Ishikawa (cell line): ENCODE results near the gene OOSP1.

ENCODE experiments used
- CREB1 ChIP-seq: IDR thresholded peaks from 2 replicates; pipeline ENCODE4 v1.6.1; 2012; ENCODE audit warnings: low read depth
- EP300 ChIP-seq: IDR thresholded peaks from 2 replicates; pipeline ENCODE4 v1.6.1; 2012; ENCODE audit warnings: borderline replicate concordance
- FOXM1 ChIP-seq: IDR thresholded peaks from 2 replicates; pipeline ENCODE4 v1.6.1; 2012; ENCODE audit warnings: low read depth, borderline replicate concordance
- RAD21 ChIP-seq: IDR thresholded peaks from 2 replicates; pipeline ENCODE4 v1.6.1; 2012; ENCODE audit warnings: low read depth
- TEAD4 ChIP-seq: IDR thresholded peaks from 2 replicates; pipeline ENCODE4 v1.6.1; 2012
- YY1 ChIP-seq: IDR thresholded peaks from 2 replicates; pipeline ENCODE4 v1.6.1; 2012; ENCODE audit warnings: low read depth
- TF ChIP-seq, protein P1 (sequence below): IDR thresholded peaks from 2 replicates; pipeline ENCODE4 v1.6.1; 2012

DNA sequence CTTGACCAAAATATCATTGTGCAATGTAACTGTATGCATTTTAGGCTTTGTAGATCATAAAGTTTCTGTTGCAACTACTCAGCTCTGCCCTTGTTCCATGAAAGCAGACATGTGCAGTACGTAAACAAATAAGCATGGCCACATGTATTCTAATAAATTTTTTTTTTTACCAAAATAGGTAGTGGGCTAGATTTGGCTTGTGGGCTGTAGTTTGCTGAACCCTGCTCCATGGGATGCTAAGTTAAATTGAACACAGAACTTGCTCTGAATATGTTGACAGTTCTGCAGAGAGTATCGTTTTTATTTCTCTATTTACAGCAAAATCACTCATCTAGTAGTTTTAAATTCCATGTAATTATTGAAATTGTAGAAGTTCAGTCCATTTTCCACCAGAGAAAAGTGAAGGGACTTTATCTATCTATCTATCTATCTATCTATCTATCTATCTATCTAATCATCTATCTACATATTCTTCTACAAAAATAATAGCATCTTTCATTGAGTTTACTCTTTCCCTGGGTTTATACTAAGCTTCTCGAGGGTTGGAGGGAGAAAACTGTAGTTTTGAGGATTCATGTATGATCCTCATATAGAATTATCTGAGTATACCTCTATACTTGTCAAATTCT lies 16.1 kb downstream of the OOSP1 start:
- TF ChIP-seq TEAD4, result no peak
- TF ChIP-seq FOXM1, result no peak
- TF ChIP-seq RAD21, result no peak
- TF ChIP-seq YY1, result no peak
- TF ChIP-seq, protein P1, sequence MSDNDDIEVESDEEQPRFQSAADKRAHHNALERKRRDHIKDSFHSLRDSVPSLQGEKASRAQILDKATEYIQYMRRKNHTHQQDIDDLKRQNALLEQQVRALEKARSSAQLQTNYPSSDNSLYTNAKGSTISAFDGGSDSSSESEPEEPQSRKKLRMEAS, result no peak
- no peak for TF ChIP-seq CREB1
- no peak for TF ChIP-seq EP300
